ENCODE results near the gene CCDC3.

DNA sequence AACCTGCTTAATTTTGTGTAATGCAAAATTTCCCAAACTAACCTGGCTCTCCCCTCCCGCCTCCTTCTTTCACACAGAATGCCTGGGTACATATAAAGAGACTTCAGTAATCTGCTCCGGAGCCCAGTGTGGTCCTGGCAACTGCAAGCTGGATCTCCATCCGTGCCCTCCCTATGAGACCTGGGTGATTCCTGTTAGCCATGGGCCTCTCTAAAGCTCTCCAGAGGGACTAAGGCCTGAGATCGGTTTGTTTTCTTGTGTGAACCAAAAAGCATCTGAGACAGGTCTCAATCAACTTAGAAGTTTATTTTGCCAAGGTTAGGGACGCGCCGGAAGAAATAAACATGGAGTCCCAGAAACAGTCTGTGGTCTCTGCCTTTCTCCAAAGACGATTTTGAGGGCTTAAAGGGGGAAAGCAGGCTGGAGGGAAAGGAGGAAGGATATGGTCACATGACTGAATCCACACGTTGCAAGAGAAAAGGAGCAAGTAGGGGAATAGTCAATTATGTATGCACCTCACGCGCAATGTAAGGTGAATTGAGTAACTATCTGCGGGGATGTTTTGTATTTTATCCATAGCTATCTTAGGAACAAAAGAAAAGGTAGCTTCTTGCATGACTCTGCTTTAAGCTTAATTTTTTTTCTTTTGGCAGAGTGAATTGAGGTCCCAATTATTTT lies 46.2 kb upstream of the CCDC3 start:
- TF ChIP-seq CEBPB (IDR thresholded peaks at IDR 0.05; ENCODE audit: low read depth, low read length) (no peak), POLR2A (IDR thresholded peaks at IDR 0.05; ENCODE audit: low read depth, low read length) (no peak)
- TF ChIP-seq, protein P1, sequence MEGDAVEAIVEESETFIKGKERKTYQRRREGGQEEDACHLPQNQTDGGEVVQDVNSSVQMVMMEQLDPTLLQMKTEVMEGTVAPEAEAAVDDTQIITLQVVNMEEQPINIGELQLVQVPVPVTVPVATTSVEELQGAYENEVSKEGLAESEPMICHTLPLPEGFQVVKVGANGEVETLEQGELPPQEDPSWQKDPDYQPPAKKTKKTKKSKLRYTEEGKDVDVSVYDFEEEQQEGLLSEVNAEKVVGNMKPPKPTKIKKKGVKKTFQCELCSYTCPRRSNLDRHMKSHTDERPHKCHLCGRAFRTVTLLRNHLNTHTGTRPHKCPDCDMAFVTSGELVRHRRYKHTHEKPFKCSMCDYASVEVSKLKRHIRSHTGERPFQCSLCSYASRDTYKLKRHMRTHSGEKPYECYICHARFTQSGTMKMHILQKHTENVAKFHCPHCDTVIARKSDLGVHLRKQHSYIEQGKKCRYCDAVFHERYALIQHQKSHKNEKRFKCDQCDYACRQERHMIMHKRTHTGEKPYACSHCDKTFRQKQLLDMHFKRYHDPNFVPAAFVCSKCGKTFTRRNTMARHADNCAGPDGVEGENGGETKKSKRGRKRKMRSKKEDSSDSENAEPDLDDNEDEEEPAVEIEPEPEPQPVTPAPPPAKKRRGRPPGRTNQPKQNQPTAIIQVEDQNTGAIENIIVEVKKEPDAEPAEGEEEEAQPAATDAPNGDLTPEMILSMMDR (conservative IDR thresholded peaks at IDR 0.05; ENCODE audit: low read depth, low read length): no peak
